GM06990 (cell line): Measurements from ENCODE around the gene TMED8.

ENCODE experiments used
- DNase-seq: peaks from one replicate; pipeline ENCODE4 v3.0.0-alpha.2; 2011; ENCODE audit not compliant: insufficient read length; ENCODE audit errors: extremely low read depth
- H3K27me3 ChIP-seq: replicated peaks from 2 replicates; pipeline ENCODE4 v1.6.0; 2011; ENCODE audit warnings: low read length; ENCODE audit not compliant: control insufficient read depth, insufficient read depth
- H3K36me3 ChIP-seq: 2 replicates; pipeline ENCODE4 v1.5.1; 2011; ENCODE audit warnings: low read length; ENCODE audit not compliant: control insufficient read depth, insufficient read depth
- H3K4me3 ChIP-seq: replicated peaks from 2 replicates; pipeline ENCODE4 v1.5.1; 2011; ENCODE audit warnings: low read depth, mild to moderate bottlenecking, control low read depth, low read length
- TF ChIP-seq, protein P1 (sequence below): IDR thresholded peaks from 2 replicates; pipeline ENCODE4 v1.5.1; 2011; ENCODE audit warnings: low read length, control low read depth, mild to moderate bottlenecking, inconsistent platforms; ENCODE audit not compliant: insufficient read depth, poor library complexity, severe bottlenecking

TMED8 gene

DNA sequence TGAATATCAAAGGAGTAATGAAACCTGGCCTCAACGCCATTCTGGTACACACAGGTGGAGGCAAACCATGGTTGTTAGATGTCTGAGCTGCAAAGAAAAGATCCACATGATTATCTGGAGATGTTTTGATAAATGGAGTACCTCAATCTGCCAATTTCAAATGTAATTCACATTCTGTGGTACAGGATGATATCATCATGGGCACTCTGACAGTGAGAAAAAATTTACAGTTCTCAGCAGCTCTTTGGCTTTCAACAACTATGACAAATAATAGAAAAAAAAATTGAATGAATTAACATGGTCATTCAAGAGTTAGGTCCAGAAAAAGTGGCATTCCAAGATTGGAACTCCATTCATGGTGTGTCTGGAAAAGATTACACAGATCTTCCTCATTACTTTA is 17.3 kb downstream of the TMED8 start:
- no peaks in the 10 kb centered on the region for H3K36me3 ChIP-seq
- TF ChIP-seq, protein P1, sequence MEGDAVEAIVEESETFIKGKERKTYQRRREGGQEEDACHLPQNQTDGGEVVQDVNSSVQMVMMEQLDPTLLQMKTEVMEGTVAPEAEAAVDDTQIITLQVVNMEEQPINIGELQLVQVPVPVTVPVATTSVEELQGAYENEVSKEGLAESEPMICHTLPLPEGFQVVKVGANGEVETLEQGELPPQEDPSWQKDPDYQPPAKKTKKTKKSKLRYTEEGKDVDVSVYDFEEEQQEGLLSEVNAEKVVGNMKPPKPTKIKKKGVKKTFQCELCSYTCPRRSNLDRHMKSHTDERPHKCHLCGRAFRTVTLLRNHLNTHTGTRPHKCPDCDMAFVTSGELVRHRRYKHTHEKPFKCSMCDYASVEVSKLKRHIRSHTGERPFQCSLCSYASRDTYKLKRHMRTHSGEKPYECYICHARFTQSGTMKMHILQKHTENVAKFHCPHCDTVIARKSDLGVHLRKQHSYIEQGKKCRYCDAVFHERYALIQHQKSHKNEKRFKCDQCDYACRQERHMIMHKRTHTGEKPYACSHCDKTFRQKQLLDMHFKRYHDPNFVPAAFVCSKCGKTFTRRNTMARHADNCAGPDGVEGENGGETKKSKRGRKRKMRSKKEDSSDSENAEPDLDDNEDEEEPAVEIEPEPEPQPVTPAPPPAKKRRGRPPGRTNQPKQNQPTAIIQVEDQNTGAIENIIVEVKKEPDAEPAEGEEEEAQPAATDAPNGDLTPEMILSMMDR: no peak
- H3K4me3 ChIP-seq: no peak overlapping the region
- no peak for DNase-seq
- H3K27me3 ChIP-seq: no peaks in the 10 kb centered on the region

DNA sequence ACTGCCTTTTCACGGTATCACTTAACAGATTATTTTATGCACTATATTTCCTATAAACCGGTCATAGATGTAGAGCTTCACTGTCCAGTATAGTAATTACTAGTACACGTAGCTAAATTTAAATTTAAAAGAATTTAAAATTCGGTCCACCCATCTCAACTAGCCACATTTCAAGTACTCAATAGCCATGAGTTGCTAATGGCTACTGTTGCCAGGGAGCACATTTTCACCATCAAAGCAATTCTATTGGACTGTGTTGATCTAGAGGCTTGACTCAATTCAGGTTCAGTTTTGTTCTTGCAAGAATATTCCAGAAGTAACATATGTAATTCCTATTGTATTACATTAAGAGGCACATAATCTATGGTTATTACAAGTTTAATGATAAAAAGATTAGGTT is 20.0 kb downstream of the TMED8 start:
- TF ChIP-seq, protein P1: no peak
- no peaks in the 10 kb centered on the region for H3K27me3 ChIP-seq
- no peak overlapping the region for H3K4me3 ChIP-seq
- no peak for DNase-seq
- no peaks in the 10 kb centered on the region for H3K36me3 ChIP-seq

DNA sequence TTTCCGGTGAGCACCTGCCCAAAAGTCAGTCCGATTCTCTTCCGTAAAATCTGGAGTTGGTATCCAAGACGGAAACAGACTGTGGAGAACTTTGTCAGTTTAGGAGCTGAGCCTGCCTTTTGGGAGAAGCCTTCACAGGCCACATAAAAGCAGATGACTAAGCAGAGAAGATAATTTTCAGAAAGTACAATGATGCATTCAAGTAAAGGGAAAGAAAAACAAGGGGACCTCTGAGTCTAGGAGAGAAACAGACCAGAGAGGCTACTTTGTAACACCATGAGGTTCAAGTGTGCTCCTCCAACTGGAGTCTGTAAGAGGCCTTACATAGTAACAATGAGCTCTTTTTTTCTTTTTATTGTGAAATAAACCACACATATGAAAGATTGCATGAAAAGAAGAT is 21.1 kb downstream of the TMED8 start:
- Histone ChIP-seq H3K4me3 (no peak overlapping the region), H3K27me3 (no peaks in the 10 kb centered on the region), H3K36me3 (no peaks in the 10 kb centered on the region)
- TF ChIP-seq, protein P1: no peak
- DNase-seq: no peak

DNA sequence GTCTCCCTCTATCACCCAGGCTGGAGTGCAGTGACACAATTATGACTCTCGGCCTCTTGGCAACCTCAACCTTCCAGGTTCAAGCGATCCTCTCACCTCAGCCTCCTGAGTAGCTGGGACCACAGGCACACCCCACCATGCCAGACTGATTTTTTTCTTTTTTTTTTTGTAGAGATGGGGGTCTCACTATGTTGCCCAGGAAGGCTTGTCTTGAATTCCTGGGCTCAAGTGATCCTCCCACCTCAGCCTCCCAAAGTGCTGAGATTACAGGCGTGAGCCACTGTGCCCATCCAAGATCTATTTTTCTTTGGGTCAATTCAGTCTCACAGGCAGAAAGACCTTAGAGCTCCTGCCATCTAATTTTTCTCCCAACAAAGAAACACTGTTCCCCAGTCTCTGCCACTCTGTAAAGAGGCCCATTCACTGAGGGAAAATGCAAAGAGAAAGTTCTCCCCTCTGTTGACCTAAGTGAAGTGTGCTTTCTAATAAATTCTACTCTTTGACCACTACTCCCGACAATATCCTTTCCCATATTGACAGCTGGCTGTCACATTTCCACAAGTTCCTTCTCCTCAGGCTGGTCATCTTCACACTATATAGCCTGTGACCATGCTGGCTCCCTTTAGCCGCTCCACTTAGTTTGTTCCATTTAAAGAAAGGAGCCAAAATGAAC is 23.3 kb downstream of the TMED8 start:
- Histone ChIP-seq H3K4me3 (no peak overlapping the region), H3K27me3 (no peaks in the 10 kb centered on the region), H3K36me3 (peaks cover 1% of the 10 kb centered on the region; the same call in 1 of the 2 replicates)
- TF ChIP-seq, protein P1: no peak
- DNase-seq: no peak

DNA sequence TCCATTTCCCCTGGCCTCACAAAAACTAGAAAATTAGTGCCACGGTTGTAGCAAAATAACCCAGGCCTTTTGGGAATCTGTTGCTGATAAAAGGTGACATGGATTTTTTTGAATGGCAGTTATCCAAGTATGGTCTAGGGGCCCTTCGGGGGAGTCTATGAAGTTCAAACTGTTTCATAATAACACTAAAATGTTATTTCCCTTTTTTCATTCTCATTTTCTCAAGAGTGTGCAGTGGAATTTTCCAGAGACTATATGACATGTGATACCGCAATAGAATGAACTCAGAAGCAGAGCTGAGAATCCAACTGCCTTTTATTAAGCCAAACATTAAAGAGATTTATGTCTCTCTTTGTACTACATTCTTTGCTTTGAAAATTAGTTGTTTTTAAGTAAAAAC is 29.1 kb downstream of the TMED8 start:
- TF ChIP-seq, protein P1: no peak
- H3K36me3 ChIP-seq: peaks cover 5% of the 10 kb centered on the region
- DNase-seq: no peak
- no peak overlapping the region for H3K4me3 ChIP-seq
- no peaks in the 10 kb centered on the region for H3K27me3 ChIP-seq

DNA sequence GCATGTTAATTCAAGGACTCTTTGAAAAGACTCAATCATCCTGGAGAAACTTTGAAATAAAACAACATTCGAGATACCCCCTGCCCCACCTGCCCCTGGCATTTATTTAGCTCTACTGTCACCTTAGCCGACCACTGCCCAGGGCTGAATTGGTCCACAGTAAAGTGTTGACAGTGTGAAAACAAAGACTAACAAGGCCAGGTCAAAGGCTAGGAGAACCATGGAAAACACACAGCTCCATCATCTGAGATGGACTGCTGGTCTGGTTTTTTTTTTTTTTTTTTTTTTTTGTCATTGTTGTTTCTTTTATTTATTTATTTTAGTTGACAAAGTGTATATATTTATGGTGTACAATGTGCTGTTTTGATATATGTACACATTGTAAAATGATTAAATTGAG is 30.4 kb downstream of the TMED8 start:
- DNase-seq: no peak
- Histone ChIP-seq H3K36me3 (peaks cover 11% of the 10 kb centered on the region), H3K4me3 (no peak overlapping the region), H3K27me3 (no peaks in the 10 kb centered on the region)
- TF ChIP-seq, protein P1: no peak
